GM12874 (cell line): ENCODE measurements around the gene RHEX.

Source experiments
- TF ChIP-seq, protein P1 (sequence below): IDR thresholded peaks from 2 replicates; pipeline ENCODE4 v1.5.1; 2011; ENCODE audit warnings: low read depth, mild to moderate bottlenecking, control low read depth, low read length, moderate library complexity; ENCODE audit not compliant: insufficient read depth

Gene RHEX

DNA sequence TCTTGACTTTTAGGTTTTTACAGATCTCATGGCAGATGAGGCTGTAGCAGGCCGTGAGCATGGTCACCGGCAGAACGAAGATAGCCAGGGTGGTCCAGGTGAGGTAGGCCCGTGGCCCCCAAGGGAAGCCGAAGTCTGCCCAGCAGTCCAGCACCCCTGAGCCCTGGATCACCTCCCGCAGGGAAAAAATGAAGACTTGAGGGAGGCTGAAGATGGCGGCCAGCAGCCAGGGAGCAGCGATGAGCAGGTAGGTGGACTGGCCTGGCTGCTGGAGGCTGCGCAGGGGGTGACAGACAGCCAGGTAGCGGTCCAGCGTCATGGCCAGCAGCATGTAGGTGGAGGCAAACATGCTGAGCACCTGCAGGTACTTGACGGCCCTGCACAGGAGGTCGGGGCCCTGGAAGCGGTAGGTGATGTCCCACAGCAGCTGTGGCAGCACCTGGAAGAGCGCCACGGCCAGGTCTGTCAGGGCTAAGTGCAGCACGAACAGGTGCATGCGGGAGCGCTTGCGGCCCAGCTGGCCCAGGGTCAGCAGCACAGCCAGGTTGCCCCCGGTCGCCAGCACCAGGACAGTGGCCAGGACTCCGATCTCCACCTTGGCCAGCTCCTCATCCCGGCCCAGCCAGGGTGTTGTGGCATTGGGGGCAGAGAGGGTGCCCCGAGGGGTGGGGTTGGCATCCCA, 63.4 kb downstream of the RHEX start:
- TF ChIP-seq, protein P1, sequence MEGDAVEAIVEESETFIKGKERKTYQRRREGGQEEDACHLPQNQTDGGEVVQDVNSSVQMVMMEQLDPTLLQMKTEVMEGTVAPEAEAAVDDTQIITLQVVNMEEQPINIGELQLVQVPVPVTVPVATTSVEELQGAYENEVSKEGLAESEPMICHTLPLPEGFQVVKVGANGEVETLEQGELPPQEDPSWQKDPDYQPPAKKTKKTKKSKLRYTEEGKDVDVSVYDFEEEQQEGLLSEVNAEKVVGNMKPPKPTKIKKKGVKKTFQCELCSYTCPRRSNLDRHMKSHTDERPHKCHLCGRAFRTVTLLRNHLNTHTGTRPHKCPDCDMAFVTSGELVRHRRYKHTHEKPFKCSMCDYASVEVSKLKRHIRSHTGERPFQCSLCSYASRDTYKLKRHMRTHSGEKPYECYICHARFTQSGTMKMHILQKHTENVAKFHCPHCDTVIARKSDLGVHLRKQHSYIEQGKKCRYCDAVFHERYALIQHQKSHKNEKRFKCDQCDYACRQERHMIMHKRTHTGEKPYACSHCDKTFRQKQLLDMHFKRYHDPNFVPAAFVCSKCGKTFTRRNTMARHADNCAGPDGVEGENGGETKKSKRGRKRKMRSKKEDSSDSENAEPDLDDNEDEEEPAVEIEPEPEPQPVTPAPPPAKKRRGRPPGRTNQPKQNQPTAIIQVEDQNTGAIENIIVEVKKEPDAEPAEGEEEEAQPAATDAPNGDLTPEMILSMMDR: no peak

DNA sequence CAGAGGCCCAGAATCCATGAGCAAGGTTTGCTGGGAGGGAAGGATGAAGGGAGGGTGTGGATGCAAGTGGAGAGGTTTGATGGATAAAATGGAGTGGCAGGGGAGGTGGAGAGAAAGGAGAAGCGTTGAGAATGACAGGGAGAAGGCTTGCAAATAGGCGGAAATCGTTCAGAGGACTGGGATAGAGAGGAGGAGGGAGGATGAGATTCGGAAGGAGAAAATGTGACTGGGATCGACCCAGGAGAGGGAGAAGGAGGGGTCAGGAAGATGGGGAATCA, 63.8 kb downstream of the RHEX start:
- TF ChIP-seq, protein P1: no peak

DNA sequence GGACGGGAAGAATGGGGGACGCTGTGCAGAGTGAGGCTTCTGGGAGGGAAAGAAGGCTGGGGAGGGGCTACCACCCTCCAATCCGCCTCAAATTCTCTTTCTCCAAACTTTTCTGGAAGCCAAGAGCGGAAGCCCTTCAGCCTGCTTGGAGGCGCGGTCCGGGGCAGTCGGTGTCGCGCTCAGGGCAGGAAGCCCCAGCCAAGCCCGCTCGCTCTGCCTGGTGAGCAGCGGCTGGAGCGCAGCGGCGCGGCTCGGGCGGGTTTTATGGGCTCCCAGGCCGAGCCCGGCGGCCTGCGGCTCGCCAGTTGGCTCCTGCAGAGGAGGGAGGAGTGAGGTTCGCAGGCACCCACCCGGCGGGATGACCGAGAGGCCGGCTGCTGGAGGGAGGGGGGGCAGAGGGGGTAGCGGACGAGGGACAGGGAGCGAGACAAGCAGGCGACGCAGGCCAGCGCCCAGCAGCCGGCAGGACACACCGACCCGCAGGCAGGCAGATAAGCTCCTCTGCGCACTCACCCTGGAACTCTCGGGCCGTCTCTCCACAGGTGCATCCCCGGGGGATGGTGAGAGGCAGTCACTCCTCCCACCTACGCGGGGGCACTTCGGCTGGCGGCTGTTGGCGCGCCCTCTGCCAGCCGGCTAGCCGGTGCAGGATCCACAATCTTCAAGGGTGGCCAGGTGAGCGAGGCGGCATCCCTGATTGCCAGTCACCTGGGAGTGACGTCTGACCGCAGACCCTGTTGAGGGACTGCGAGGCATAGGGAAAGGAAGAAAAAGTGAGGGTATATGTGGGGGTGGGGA, 64.4 kb downstream of the RHEX start, which contains the start of gene AVPR1B:
TSS of gene AVPR1B (minus strand) at position 238 of the 798 bp plus-strand sequence. CDS start 498 bp downstream, outside the sequence.
- TF ChIP-seq, protein P1: no peak

DNA sequence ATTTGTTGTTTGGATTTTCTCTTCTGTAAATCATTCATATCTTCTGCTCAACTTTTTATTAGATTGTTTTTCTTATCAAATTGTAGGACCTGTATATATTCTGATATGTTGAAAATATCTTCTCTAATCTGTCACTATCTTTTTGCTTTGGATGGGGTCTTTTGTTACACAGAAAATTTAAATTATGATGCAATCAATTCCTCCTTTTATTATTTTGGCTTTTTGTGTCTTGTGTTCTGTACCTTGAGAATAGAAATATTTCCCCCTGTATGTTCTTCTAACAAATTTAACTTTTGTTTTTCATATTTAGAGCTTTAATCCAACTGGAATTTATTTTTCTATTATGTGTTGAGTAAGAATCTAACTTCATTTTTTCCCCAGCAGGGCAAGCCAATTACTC, 67.4 kb downstream of the RHEX start:
- TF ChIP-seq, protein P1: no peak

DNA sequence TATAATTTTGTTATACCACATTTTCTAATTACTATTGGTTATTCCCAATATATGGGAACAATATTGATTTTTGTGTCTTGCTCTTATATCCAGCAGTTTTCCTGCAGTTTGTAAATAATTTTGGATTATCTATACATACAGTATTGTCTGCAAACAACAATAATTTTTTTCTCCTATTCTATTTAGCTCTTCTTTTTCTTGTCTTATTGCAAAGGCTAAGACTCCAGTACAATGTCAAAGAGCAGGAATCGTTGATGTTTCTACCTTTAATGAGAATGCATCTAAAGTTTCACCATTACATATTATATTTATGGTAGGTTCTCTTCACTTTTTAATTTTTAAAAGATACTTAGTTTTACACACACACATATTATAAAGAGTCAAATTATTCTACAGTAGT, 68.3 kb downstream of the RHEX start:
- TF ChIP-seq, protein P1: no peak

DNA sequence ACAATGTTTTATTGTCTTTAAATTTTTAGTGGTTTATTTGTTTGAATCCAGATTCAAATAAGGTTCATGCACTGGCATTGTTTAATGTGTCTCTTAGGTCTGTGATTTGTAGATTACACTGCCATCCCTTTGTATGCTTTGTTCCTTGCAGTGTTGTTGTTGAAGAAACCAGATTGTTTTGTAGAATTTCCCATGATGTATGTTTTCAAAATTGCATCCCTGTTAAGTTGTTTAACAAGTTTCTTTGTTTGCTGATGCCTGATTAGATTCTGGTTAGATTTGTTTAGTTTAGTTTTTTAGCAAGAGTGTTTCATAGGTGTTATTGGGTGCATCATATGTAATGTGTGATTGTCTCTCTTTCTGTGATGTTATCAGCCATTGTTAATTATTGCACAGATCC, 69.7 kb downstream of the RHEX start:
- TF ChIP-seq, protein P1: no peak

DNA sequence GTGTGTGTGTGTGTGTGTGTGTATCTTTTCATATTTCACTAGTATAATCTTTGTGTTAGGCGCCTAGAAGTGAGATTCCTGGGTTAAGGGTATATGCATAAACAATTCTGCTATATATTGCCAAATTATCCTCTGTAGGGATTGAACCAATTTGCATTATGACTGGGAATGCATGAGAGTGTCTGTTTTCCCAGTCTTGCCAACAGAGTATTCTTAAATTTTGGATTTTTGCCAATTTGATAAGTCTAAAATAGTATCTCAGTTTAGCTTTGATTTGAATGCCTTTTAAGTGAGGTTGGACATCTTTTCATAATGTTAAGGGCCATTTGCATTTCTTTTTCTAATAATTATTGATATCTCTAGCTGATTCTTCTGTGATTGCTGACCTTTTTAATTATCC, 72.4 kb downstream of the RHEX start:
- TF ChIP-seq, protein P1: no peak
